Measurements from ENCODE around the gene LRPAP1.

- TF ChIP-seq CTCF (IDR thresholded peaks at IDR 0.05) (no peak), POLR2A (IDR thresholded peaks at IDR 0.05) (no peak)
Measured at GRCh38 chr4:3475041-3475712, 57.0 kb downstream of the LRPAP1 start.

Measured in uterus (tissue), 2 donors.